Measurements from ENCODE around the gene TACC2.

DNA sequence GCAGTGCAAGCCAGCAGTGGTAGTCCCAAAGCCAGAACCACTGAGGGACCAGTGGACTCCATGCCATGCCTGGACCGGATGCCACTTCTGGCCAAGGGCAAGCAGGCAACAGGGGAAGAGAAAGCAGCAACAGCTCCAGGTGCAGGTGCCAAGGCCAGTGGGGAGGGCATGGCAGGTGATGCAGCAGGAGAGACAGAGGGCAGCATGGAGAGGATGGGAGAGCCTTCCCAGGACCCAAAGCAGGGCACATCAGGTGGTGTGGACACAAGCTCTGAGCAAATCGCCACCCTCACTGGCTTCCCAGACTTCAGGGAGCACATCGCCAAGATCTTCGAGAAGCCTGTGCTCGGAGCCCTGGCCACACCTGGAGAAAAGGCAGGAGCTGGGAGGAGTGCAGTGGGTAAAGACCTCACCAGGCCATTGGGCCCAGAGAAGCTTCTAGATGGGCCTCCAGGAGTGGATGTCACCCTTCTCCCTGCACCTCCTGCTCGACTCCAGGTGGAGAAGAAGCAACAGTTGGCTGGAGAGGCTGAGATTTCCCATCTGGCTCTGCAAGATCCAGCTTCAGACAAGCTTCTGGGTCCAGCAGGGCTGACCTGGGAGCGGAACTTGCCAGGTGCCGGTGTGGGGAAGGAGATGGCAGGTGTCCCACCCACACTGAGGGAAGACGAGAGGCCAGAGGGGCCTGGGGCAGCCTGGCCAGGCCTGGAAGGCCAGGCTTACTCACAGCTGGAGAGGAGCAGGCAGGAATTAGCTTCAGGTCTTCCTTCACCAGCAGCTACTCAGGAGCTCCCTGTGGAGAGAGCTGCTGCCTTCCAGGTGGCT is 97.7 kb downstream of the TACC2 start:
- TF ChIP-seq, protein P1, sequence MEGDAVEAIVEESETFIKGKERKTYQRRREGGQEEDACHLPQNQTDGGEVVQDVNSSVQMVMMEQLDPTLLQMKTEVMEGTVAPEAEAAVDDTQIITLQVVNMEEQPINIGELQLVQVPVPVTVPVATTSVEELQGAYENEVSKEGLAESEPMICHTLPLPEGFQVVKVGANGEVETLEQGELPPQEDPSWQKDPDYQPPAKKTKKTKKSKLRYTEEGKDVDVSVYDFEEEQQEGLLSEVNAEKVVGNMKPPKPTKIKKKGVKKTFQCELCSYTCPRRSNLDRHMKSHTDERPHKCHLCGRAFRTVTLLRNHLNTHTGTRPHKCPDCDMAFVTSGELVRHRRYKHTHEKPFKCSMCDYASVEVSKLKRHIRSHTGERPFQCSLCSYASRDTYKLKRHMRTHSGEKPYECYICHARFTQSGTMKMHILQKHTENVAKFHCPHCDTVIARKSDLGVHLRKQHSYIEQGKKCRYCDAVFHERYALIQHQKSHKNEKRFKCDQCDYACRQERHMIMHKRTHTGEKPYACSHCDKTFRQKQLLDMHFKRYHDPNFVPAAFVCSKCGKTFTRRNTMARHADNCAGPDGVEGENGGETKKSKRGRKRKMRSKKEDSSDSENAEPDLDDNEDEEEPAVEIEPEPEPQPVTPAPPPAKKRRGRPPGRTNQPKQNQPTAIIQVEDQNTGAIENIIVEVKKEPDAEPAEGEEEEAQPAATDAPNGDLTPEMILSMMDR (IDR thresholded peaks at IDR 0.05; ENCODE audit: low read length) = no peak
- no peak for TF ChIP-seq EZH2 (IDR thresholded peaks at IDR 0.05; ENCODE audit: borderline replicate concordance, low read length)
